ENCODE results near the gene UMAD1.

Gene UMAD1

GRCh38 chr7:7769710-7770627 lies 129.4 kb downstream of the UMAD1 start:
- no peak overlapping the region for H3K4me3 ChIP-seq (ENCODE audit: low read length)
- H3K9me3 ChIP-seq (ENCODE audit: control insufficient read depth, low read length) = no peaks in the 10 kb centered on the region
- peak; percentile 76 for DNase-seq (ENCODE audit: low read depth)
- H3K36me3 ChIP-seq (ENCODE audit: control insufficient read depth, insufficient read depth, low read length, severe bottlenecking) = no peaks in the 10 kb centered on the region
- no peaks in the 10 kb centered on the region for H3K27me3 ChIP-seq (replicated peaks; ENCODE audit: control insufficient read depth, insufficient read depth, low read length)
- H3K9ac ChIP-seq (ENCODE audit: low read length) = no peak overlapping the region
- H3K4me1 ChIP-seq (ENCODE audit: control insufficient read depth, insufficient read depth, low read length) = peaks cover 25% of the 10 kb centered on the region

GRCh38 chr7:7771452-7771851 lies 130.9 kb downstream of the UMAD1 start:
- Histone ChIP-seq H3K9me3 (ENCODE audit: control insufficient read depth, low read length) (no peaks in the 10 kb centered on the region), H3K9ac (ENCODE audit: low read length) (no peak overlapping the region), H3K36me3 (ENCODE audit: control insufficient read depth, insufficient read depth, low read length, severe bottlenecking) (no peaks in the 10 kb centered on the region), H3K27me3 (replicated peaks; ENCODE audit: control insufficient read depth, insufficient read depth, low read length) (no peaks in the 10 kb centered on the region), H3K4me3 (ENCODE audit: low read length) (no peak overlapping the region), H3K4me1 (ENCODE audit: control insufficient read depth, insufficient read depth, low read length) (peaks cover 23% of the 10 kb centered on the region)
- DNase-seq (ENCODE audit: low read depth) = peak; percentile 34

DNA sequence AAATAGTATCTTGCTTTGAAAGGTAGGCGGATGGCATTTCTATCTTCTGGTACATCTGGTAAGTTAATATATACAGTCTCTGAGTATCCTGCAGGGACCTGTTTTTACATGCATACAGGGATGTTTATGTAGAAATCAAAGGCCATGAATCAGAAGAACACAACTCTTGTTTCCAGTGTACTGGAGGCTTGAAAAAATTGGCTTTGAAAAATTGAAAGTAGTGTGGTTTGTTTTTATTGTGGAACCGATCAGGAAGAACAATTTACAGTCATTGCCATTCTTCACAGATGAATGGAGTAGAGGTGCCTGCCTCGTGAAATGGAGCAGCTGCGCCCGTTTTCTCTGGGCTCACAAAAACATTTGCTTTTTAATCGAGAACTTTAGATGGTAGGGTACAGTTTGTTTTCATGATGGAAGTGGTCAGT lies 131.9 kb downstream of the UMAD1 start:
- H3K4me1 ChIP-seq (ENCODE audit: control insufficient read depth, insufficient read depth, low read length) = peaks cover 22% of the 10 kb centered on the region
- H3K4me3 ChIP-seq (ENCODE audit: low read length) = no peak overlapping the region
- no peaks in the 10 kb centered on the region for H3K27me3 ChIP-seq (replicated peaks; ENCODE audit: control insufficient read depth, insufficient read depth, low read length)
- no peak overlapping the region for H3K9ac ChIP-seq (ENCODE audit: low read length)
- DNase-seq (ENCODE audit: low read depth) = peak; percentile 50
- no peaks in the 10 kb centered on the region for H3K36me3 ChIP-seq (ENCODE audit: control insufficient read depth, insufficient read depth, low read length, severe bottlenecking)
- H3K9me3 ChIP-seq (ENCODE audit: control insufficient read depth, low read length) = no peaks in the 10 kb centered on the region

DNA sequence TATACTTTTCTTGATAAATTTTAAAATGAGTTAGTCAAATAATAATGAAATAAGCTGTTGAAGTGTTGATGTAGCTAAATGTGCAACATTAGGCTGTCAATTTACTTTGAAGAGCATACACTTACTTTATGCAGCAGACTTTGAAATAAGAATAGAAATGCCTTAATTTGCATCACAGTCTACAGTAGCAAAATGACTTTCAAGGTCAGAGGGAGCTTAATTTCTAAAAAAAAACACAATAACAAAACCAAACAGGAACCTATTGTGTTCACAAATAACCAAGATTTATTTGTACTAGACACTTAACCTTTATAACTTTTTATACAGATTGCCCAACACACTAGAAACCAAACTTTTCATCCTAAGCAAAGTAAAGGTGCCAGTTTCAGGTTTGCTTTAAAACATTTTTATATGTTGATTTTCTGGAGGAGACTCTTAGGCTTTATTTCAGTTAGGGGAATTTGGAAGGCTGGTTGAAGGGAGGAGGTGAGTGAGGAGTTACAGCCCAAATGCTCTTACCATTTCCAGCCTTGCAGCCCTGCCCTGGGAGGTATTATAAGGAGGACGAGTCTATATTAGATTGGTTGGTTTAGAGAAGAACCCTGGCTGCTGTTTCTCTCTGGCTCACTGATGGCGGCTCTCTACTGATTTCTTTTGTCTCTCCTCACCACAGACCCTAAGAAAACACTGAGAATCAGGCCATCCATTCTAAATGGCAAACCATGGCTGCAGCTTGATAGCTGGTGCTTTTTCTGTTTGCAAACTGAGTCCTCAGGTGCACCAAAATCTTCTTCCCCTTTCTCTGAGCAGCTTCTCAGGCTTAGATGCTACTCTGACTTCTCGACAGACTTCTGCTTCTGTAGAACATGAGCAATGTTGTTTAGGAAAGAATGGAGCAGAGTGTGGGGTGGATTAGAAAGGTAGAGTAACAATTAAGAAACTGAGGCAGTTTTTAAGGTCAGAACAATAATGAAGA lies 133.1 kb downstream of the UMAD1 start:
- Histone ChIP-seq H3K9ac (ENCODE audit: low read length) (no peak overlapping the region), H3K27me3 (replicated peaks; ENCODE audit: control insufficient read depth, insufficient read depth, low read length) (no peaks in the 10 kb centered on the region), H3K4me1 (ENCODE audit: control insufficient read depth, insufficient read depth, low read length) (peaks cover 16% of the 10 kb centered on the region), H3K4me3 (ENCODE audit: low read length) (no peak overlapping the region), H3K9me3 (ENCODE audit: control insufficient read depth, low read length) (no peaks in the 10 kb centered on the region), H3K36me3 (ENCODE audit: control insufficient read depth, insufficient read depth, low read length, severe bottlenecking) (no peaks in the 10 kb centered on the region)
- DNase-seq (ENCODE audit: low read depth) = no peak

DNA sequence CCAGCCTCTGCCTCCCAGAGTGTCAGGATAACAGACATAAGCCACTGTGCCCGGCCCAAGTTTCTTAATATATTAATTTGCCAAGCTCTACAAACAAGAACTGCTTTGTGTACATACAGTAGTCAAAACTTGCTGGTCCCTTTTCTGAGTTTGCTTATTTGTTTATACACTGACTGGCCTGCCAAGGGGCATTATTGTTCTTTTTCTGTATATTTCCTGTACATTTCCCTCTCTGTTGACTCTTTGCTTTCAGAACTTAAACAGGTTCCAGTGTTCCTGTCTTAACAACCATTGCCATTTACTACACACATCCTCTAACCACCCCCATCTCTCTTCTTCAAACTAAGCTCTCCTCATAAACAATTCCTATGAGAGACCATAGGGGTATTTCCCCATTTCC lies 139.3 kb downstream of the UMAD1 start:
- Histone ChIP-seq H3K36me3 (ENCODE audit: control insufficient read depth, insufficient read depth, low read length, severe bottlenecking) (no peaks in the 10 kb centered on the region), H3K4me1 (ENCODE audit: control insufficient read depth, insufficient read depth, low read length) (peaks cover 4% of the 10 kb centered on the region)
- DNase-seq (ENCODE audit: low read depth) = no peak

GRCh38 chr7:7783001-7783400 lies 142.4 kb downstream of the UMAD1 start:
- H3K9me3 ChIP-seq (ENCODE audit: control insufficient read depth, low read length) = no peaks in the 10 kb centered on the region
- no peaks in the 10 kb centered on the region for H3K36me3 ChIP-seq (ENCODE audit: control insufficient read depth, insufficient read depth, low read length, severe bottlenecking)
- H3K9ac ChIP-seq (ENCODE audit: low read length) = no peak overlapping the region
- H3K4me3 ChIP-seq (ENCODE audit: low read length) = no peak overlapping the region
- H3K27me3 ChIP-seq (replicated peaks; ENCODE audit: control insufficient read depth, insufficient read depth, low read length) = no peaks in the 10 kb centered on the region
- H3K4me1 ChIP-seq (ENCODE audit: control insufficient read depth, insufficient read depth, low read length) = no peaks in the 10 kb centered on the region
- DNase-seq (ENCODE audit: low read depth) = no peak

More for the DNA sequence above, 139.3 kb downstream of the UMAD1 start:
- Histone ChIP-seq H3K9ac (ENCODE audit: low read length) (no peak overlapping the region), H3K9me3 (ENCODE audit: control insufficient read depth, low read length) (no peaks in the 10 kb centered on the region), H3K27me3 (replicated peaks; ENCODE audit: control insufficient read depth, insufficient read depth, low read length) (no peaks in the 10 kb centered on the region), H3K4me3 (ENCODE audit: low read length) (no peak overlapping the region)

DNA sequence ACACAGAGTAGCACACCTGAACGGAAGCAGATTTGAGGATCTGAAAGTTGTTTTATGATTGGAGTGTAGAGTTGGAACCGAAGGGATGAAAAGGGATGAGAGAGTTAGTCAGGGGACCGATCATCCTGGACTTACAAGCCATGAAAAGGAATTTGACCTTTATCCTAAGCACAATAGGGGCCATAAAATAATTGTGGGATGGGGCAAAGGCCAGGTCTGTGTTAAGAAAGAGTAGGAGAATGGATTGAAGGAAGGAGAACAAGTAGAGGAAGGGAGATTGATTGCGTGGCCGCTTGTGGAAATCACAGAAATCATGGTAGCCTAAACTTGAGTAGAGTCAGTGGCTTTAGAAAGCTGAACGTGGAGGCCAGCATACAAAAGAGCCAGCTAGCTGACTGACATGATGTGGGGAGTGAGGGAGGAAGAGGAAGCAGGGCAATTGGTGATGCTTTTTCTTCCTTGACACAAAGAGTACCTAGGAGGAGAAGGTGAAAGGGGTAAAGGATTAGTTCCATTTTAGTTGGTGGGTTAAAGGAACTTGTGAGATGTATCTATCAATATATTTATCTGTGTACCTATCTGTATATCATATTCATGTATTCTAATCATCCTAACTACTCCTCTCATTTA lies 144.9 kb downstream of the UMAD1 start:
- no peaks in the 10 kb centered on the region for H3K27me3 ChIP-seq (replicated peaks; ENCODE audit: control insufficient read depth, insufficient read depth, low read length)
- H3K9me3 ChIP-seq (ENCODE audit: control insufficient read depth, low read length) = no peaks in the 10 kb centered on the region
- H3K9ac ChIP-seq (ENCODE audit: low read length) = no peak overlapping the region
- no peaks in the 10 kb centered on the region for H3K36me3 ChIP-seq (ENCODE audit: control insufficient read depth, insufficient read depth, low read length, severe bottlenecking)
- no peak for DNase-seq (ENCODE audit: low read depth)
- no peak overlapping the region for H3K4me3 ChIP-seq (ENCODE audit: low read length)
- H3K4me1 ChIP-seq (ENCODE audit: control insufficient read depth, insufficient read depth, low read length) = no peaks in the 10 kb centered on the region

GRCh38 chr7:7786595-7786994 lies 146.0 kb downstream of the UMAD1 start:
- H3K4me3 ChIP-seq (ENCODE audit: low read length) = no peak overlapping the region
- no peaks in the 10 kb centered on the region for H3K36me3 ChIP-seq (ENCODE audit: control insufficient read depth, insufficient read depth, low read length, severe bottlenecking)
- H3K9me3 ChIP-seq (ENCODE audit: control insufficient read depth, low read length) = no peaks in the 10 kb centered on the region
- H3K9ac ChIP-seq (ENCODE audit: low read length) = no peak overlapping the region
- no peaks in the 10 kb centered on the region for H3K27me3 ChIP-seq (replicated peaks; ENCODE audit: control insufficient read depth, insufficient read depth, low read length)
- no peak for DNase-seq (ENCODE audit: low read depth)
- H3K4me1 ChIP-seq (ENCODE audit: control insufficient read depth, insufficient read depth, low read length) = peaks cover 2% of the 10 kb centered on the region

DNA sequence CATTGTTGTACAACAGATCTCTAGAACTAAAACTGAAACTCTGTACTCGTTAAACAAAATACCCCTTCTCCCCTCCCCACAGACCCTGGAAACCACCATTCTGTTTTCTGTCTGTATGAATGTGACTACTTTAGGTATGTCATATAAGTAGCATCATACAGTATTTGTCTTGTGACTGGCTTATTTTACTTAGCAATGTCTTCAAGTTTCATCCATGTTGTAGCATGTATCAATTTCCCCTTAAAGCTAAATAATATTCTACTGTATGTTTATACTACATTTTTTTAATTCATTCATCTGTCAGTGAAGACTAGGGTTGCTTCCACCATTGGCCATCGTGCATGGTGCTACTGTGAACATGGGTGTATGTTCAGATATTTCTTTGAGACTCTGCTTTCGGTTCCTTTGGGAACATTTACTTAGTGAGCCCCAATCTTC lies 149.0 kb downstream of the UMAD1 start:
- no peaks in the 10 kb centered on the region for H3K27me3 ChIP-seq (replicated peaks; ENCODE audit: control insufficient read depth, insufficient read depth, low read length)
- no peak overlapping the region for H3K4me3 ChIP-seq (ENCODE audit: low read length)
- H3K36me3 ChIP-seq (ENCODE audit: control insufficient read depth, insufficient read depth, low read length, severe bottlenecking) = no peaks in the 10 kb centered on the region
- no peaks in the 10 kb centered on the region for H3K9me3 ChIP-seq (ENCODE audit: control insufficient read depth, low read length)
- H3K4me1 ChIP-seq (ENCODE audit: control insufficient read depth, insufficient read depth, low read length) = peaks cover 27% of the 10 kb centered on the region
- DNase-seq (ENCODE audit: low read depth) = no peak
- no peak overlapping the region for H3K9ac ChIP-seq (ENCODE audit: low read length)

GRCh38 chr7:7790041-7790741 lies 149.6 kb downstream of the UMAD1 start:
- Histone ChIP-seq H3K4me1 (ENCODE audit: control insufficient read depth, insufficient read depth, low read length) (peaks cover 34% of the 10 kb centered on the region), H3K9ac (ENCODE audit: low read length) (no peak overlapping the region), H3K36me3 (ENCODE audit: control insufficient read depth, insufficient read depth, low read length, severe bottlenecking) (no peaks in the 10 kb centered on the region), H3K9me3 (ENCODE audit: control insufficient read depth, low read length) (no peaks in the 10 kb centered on the region), H3K4me3 (ENCODE audit: low read length) (no peak overlapping the region), H3K27me3 (replicated peaks; ENCODE audit: control insufficient read depth, insufficient read depth, low read length) (no peaks in the 10 kb centered on the region)
- no peak for DNase-seq (ENCODE audit: low read depth)

All from adipocyte (in vitro differentiated cells).